ENCODE measurements around the gene PILRA.
A peak's percentile ranks its signal among the peaks of the same experiment; 100 is the strongest.
"Not testable (repeated sequence)": the region's sequence is repeated elsewhere in the genome, so short reads cannot be mapped to it uniquely, and the experiment has no call there.

PILRA gene

DNA sequence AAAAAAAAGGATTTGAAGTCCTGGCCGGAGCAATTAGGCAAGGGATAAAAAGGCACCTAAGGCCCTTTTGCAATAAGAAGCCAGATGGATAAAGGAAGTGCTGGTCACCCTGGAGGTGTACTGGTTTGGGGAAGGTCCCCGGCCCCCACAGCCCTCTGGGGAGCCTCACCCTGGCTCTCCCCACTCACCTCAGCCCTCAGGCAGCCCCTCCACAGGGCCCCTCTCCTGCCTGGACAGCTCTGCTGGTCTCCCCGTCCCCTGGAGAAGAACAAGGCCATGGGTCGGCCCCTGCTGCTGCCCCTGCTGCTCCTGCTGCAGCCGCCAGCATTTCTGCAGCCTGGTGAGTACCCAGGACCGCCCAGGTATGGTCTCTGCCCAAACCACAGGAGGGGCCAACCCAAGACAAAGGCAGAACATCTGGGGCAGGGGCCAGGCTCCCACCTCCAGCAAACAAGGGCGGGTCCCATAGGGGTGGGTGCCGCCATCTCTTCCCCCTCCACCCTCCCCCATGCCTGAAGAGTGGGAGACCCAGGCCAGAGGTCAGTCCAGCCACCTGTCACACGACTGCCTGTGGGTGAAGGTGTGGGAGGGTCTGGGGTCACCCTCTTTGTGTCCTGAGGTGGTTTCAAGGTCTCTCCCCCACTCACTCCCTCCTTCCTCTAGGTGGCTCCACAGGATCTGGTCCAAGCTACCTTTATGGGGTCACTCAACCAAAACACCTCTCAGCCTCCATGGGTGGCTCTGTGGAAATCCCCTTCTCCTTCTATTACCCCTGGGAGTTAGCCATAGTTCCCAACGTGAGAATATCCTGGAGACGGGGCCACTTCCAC lies 15.0 kb upstream of the PILRA start, which contains the start of gene PILRB:
Gene PILRB (plus strand): TSS at position 91 of the 830 bp plus-strand sequence. CDS start 186 bp downstream, at position 277.
- no peak for DNase-seq

DNA sequence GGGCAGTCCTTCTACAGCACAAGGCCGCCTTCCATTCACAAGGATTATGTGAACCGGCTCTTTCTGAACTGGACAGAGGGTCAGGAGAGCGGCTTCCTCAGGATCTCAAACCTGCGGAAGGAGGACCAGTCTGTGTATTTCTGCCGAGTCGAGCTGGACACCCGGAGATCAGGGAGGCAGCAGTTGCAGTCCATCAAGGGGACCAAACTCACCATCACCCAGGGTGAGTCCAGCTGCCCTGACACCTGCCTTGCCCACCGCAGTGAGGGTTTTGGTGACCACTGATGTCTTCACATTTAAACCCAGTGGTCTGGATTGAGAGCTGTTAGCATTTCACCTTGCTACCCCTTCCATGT lies 14.5 kb upstream of the PILRA start:
- no peak for DNase-seq

DNA sequence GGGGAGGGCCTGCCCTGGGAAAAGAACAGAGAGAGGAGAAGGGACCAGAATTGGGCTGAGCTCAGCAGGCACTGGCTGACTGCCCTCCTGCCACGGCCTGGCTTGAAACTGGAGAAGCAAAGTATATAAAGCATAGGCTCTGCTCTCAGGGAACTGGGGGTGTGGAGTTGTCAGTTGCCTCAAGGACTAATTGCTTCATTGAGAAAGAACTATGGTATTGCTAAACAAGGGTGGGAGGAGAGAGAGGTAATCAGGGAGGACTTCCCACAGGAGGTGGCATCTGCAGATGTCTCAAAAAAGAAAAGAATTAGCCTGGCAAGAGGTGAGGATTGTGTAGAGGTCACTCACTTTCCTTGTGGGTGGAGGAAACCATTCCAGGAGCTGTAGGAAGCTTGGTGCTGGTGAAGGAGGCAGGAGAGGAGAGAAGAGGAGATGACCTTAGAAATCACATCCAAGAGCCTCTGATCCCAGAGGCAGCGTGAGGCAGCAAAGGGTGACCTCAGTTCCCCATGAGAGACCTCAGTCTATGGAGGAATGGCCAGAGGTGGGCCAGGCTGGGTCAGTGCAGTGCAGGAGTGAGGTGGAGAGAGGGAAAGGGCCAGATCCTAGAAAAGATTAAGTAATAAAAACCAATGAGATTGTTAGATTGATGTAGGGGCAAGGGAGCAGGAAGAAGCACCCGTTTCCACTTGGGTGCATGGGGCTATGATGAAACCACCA lies 13.0 kb upstream of the PILRA start:
- DNase-seq, result no peak

- no peak for DNase-seq
Measured at GRCh38 chr7:100363098-100363497, 10.2 kb upstream of the PILRA start.

DNA sequence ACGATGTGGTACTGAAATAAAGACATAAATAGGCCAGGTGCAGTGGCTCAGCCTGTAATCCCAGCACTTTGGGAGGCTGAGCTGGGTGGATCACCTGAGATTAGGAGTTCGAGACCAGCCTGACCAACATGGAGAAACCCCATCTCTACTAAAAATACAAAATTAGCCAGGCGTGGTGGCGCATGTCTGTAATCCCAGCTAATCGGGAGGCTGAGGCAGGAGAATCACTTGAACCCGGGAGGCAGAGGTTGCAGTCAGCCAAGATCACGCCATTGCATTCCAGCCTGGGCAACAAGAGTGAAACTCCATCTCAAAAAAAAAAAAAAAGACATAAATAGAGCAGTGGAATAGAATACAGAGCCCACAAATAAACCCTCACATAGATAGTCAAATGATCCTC lies 9.5 kb upstream of the PILRA start:
- DNase-seq, result not testable (repeated sequence)

DNA sequence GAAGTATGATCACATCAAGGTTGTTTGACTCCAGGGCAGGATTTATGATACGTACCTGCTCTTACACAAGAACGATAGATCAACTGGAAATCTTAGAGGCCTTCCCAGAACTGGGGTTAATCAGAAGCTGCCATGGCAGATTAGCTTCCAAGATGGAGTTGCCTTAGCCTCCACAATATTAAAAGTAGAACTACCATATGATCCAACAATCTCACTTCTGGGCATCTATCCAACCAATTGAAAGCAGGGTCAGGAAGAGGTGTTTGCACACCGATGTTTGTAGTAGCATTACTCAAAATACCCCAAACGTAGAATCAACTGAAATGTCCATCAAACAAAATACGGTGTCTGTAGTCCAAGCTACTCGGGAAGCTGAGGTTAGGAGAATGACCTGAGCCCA lies 8.8 kb upstream of the PILRA start:
- no peak for DNase-seq

GRCh38 chr7:100365998-100366367 lies 7.3 kb upstream of the PILRA start:
- not testable (repeated sequence) for DNase-seq

DNA sequence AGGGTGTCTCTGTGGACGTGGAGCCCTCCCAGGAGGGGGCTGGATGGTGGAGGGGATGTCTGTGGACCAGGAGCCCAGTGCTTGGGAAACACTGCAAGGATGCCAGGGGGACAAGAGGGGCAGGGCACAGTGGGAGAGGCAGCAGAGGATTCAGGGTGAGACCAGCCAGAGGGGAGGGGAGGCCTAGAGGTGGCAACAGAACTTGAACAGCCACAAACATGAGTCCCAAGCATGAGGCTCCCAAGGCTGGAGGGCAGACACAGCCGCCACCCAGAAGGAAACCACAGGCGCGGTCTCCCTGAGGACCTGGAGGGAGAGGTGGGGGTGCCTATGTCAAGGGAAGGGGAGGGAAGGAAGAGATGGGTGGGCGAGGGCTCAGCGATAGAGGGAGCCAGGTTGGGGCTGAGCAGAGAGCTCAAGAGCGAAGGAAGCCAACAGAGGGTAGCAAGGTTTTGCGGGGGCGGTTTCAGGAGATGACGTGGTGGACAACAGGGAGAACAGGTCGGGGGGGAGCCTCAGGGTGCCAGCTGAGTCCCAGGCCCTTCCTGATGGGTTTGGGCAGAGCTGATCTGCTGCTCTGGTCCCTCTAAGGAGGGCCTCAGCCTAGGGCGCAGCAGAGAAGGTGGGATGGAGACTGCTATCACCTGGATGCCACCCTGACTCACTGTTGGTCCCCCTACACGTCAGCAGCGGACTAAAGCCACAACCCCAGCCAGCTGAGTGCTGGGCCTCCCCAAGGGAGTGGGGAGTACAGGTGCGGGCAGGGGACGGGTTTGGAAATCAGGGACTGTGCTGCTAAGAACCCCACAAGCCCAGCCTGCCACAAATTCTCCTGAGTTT lies 6.7 kb upstream of the PILRA start:
- DNase-seq, result peak; percentile 76

- no peak for DNase-seq
Measured at GRCh38 chr7:100367251-100367620, 6.1 kb upstream of the PILRA start.

GRCh38 chr7:100367676-100368613 lies 5.3 kb upstream of the PILRA start:
- DNase-seq, result no peak

- DNase-seq, result no peak
Measured at GRCh38 chr7:100369105-100369504, 4.2 kb upstream of the PILRA start.

DNA sequence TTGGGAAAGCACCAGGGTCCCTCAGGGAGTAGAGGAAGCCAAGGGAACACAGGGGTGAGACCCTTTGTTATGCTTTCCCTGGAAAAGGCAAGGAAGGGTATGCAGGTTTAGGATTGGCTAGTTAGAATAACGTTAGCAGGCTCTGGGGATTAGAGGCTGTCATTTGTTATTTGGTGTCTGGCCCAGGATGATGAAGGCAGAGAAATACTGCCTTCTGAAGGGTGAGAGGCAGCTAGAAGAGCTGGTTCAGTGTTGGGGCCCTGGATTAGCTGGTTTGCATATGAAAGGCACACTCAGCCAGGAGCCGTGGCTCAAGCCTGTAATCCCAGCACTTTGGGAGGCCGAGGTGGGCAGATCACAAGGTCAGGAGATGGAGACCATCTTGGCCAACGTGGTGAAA lies 3.0 kb upstream of the PILRA start:
- DNase-seq, result no peak

GRCh38 chr7:100370746-100371145 lies 2.5 kb upstream of the PILRA start:
- DNase-seq, result no peak

DNA sequence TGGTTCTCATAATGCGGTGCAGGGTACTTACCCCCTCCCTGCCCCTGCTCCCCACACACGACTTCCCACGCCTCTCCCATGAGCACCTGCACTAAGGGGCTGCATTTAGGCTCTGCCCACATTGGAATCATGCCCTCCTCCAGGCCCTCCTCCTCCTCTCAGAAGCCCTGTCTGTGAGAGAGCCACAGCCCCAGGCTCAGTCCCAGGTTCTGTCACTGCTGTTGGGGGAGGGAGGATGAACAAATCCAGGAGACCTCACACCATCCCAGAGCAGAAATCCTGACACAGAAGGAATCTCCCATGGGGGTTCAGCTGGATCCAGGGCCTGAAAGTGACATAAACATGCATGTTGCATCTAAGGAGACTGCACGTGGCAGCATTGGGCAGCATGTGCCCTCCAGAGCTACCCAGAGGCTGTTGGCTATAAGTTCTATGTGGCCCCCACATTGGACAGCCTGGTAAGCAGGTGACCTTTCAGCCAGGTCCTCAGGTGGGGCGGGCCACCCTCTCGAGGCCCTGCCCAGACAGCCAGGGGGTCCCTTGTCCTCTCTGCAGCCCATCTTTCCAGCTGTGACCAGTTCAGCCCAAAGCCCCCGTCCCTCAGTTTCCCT lies 1.6 kb upstream of the PILRA start:
- no peak for DNase-seq

DNA sequence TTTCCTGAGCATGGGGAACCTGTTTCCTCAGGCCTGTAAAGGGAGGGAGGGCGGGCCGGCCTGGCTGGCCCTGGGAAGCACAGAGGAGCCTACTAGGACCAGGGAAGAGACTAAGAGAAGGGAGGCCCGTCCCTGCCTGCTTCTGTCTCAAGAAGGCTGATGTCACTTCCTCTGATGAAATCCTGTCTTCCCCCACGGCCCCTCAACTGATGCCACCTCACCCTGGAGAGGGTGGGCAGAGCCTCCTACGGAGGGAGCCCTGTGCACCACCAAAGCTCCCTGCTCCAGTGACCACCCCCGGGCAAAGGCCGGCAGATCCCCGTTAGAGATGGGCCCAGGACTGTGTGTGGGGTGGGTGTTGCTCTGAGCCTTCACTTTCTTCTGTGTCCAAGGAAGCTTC lies 1.0 kb upstream of the PILRA start:
- DNase-seq, result peak; percentile 75

DNA sequence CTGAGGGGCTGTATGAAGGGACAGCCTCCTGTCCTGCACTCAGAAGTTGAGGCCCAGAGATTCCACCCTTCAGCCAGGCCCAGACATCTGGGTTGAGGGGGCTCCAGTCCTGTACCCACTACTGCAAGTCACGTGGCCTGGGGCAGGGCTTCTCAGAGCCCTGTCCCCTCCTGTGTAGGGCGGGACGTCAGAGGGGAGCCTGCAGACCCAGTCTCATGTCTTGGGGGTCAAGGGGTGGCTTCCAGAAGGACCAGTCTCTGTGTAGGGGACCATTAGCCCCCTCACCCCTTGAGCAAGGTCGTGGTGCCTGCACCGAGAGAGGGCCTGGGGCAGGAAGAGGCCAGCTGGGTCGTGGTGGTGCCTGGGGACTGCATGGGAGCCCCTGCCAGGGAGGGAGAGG lies 593 bp upstream of the PILRA start:
- no peak for DNase-seq

DNA sequence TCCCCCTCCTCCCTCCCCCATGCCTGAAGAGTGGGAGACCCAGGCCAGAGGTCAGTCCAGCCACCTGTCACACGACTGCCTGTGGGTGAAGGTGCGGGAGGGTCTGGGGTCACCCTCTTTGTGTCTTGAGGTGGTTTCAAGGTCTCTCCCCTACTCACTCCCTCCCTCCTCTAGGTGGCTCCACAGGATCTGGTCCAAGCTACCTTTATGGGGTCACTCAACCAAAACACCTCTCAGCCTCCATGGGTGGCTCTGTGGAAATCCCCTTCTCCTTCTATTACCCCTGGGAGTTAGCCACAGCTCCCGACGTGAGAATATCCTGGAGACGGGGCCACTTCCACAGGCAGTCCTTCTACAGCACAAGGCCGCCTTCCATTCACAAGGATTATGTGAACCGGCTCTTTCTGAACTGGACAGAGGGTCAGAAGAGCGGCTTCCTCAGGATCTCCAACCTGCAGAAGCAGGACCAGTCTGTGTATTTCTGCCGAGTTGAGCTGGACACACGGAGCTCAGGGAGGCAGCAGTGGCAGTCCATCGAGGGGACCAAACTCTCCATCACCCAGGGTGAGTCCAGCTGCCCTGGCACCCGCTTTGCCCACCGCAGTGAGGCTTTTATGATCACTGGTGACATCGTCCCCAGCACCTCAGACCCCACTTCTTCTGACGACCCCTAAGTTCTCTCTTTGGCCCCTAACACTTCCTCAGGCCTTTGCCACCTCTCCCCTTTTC lies 747 bp downstream of the PILRA start:
- DNase-seq, result not testable (repeated sequence)

GRCh38 chr7:100374601-100375000 lies 1.3 kb downstream of the PILRA start:
- DNase-seq, result no peak

- DNase-seq, result no peak
Measured at GRCh38 chr7:100376066-100376465, 2.8 kb downstream of the PILRA start.

DNA sequence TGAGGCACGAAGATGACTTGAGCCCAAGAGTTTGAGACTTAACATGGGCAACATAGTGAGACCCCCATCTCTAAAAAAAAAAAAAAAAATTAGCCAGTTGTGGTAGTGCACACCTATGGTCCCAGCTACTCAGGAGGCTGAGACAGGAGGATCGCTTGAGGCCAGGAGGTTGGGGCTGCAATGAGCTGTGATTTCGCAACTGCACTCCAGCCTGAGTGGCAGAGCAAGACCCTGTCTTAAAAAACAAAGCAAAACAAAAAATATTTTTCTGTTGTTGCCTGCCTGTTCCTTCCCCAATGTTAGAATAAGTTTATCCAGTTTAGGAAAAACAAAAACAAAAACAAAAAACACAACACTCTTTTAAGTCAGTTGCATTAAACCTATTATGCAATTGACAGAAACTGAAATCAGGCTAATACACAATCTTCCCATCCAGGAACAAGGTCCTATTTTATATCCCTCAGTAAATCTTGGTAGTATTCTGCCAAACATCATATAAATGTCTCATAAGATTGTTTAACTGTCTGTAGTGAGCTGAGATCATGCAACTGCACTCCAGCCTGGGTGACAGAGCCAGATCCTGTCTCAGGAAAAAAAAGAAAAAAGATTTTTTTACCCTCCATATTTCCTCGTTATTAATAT lies 4.9 kb downstream of the PILRA start:
- no peak for DNase-seq

DNA sequence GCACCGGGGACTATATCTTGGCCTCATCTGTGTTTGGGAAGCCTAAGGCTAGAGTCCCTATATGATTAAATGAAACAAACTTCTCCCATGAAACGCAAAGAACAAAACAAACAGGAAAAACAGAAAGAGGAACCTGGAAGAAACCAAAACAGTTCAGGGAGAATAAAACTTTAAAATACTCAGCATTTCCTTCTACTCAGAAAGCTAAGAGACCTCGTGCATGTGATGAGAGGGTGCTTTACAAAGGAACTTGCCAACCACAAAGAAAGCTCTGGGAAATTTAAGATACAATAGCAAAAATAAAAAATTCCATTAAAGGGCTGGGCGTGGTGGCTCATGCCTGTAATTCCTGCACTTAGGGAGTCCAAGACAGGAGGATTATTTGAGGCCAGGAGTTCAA lies 6.9 kb downstream of the PILRA start:
- DNase-seq, result no peak

Data from activated CD8-positive, alpha-beta memory T cell treated with anti-CD3 and anti-CD28 coated beads for 24 hours (primary cell).